ENCODE results near the gene GNA14. TPM values are rescaled to one million over a fixed set of nuclear protein-coding genes. Genes with fewer than 3 reads are reported as not detected.

Gene GNA14
- polyA plus RNA-seq, 2 of the 4 experiments (the other 2 are of a cell fraction): 0.04 to 0.06 TPM

Small RNA genes within 50 kb of the gene (small RNA-seq; reads per million reads assigned to genes)
- gene RNU6-1303P: 0 reads per million in 6 experiments
